WTC11 (cell line): ENCODE measurements around the gene ANKRD13A. TPM values are rescaled to one million over a fixed set of nuclear protein-coding genes. Genes with fewer than 3 reads are reported as not detected.

Experiments
- ATAC-seq: fragments of 200-7000 bp; cut with Tn5 transposase; 2 replicates; pipeline ENCODE4 v1.10.0; 2021; ENCODE audit warnings: mild to moderate bottlenecking, moderate library complexity
- CTCF ChIA-PET: fragments of 300-600 bp; sonication (Branson Sonifier 250); formaldehyde crosslinking; loops from one replicate; lab custom pipeline; 2021; ENCODE audit warnings: antibody characterized with exemption; lab: Charles Lee
- POLR2A ChIA-PET: fragments of 350-600 bp; sonication (Branson Sonifier 250); formaldehyde crosslinking; loops from one replicate; lab custom pipeline; 2021; ENCODE audit warnings: antibody characterized with exemption; lab: Charles Lee
- DNase-seq: peaks from one replicate; pipeline ENCODE4 v3.0.0; 2021; ENCODE audit warnings: low spot score
- H3K27ac Mint-ChIP-seq: 2 replicates; pipeline ENCODE4 v1.8.0; 2021; ENCODE audit warnings: mixed read lengths
- H3K27me3 Mint-ChIP-seq: 2 replicates; pipeline ENCODE4 v1.8.0; 2021; ENCODE audit warnings: low read depth, mild to moderate bottlenecking, moderate library complexity, mixed read lengths
- H3K36me3 Mint-ChIP-seq: 2 replicates; pipeline ENCODE4 v1.8.0; 2021; ENCODE audit warnings: mixed read lengths
- H3K4me1 Mint-ChIP-seq: 2 replicates; pipeline ENCODE4 v1.8.0; 2022; ENCODE audit warnings: mixed read lengths
- H3K4me3 Mint-ChIP-seq: 2 replicates; pipeline ENCODE4 v1.8.0; 2021; ENCODE audit warnings: mild to moderate bottlenecking, moderate library complexity, mixed read lengths
- H3K9me3 Mint-ChIP-seq: 2 replicates; pipeline ENCODE4 v1.8.0; 2021; ENCODE audit warnings: mixed read lengths
- ELF4 ChIP-seq: sonication (generic); formaldehyde crosslinking; IDR thresholded peaks from 2 replicates; pipeline ENCODE4 v1.8.1; 2022; ENCODE audit warnings: low read depth, mild to moderate bottlenecking, moderate library complexity, missing genetic modification reagents
- ESRRA ChIP-seq: sonication (generic); formaldehyde crosslinking; IDR thresholded peaks from 2 replicates; pipeline ENCODE4 v1.8.1; 2022; ENCODE audit warnings: mild to moderate bottlenecking, missing genetic modification reagents, borderline replicate concordance
- FOXJ3 ChIP-seq: sonication (generic); formaldehyde crosslinking; IDR thresholded peaks from 2 replicates; pipeline ENCODE4 v1.9.0; 2021; ENCODE audit warnings: missing genetic modification reagents, mild to moderate bottlenecking, borderline replicate concordance
- FOXP1 ChIP-seq: sonication (generic); formaldehyde crosslinking; IDR thresholded peaks from 2 replicates; pipeline ENCODE4 v1.8.0; 2022; ENCODE audit warnings: missing genetic modification reagents, mild to moderate bottlenecking, moderate library complexity, borderline replicate concordance
- HMGA2 ChIP-seq: fragments of 250-450 bp; sonication (Bioruptor Pico); IDR thresholded peaks from 2 replicates; pipeline ENCODE4 v1.4.0; 2021; ENCODE audit warnings: mild to moderate bottlenecking, moderate library complexity
- MXD4 ChIP-seq: fragments of 250-450 bp; sonication (Bioruptor Pico); IDR thresholded peaks from 2 replicates; pipeline ENCODE4 v1.8.0; 2021; ENCODE audit warnings: mild to moderate bottlenecking, moderate library complexity, borderline replicate concordance
- NR3C1 ChIP-seq: sonication (generic); formaldehyde crosslinking; conservative IDR thresholded peaks from 2 replicates; pipeline ENCODE4 v1.8.1; 2023; ENCODE audit warnings: low read depth, mild to moderate bottlenecking, missing genetic modification reagents
- SOX15 ChIP-seq: fragments of 250-450 bp; sonication (Bioruptor Pico); IDR thresholded peaks from 2 replicates; pipeline ENCODE4 v1.9.0; 2021; ENCODE audit warnings: mild to moderate bottlenecking
- STAT6 ChIP-seq: sonication (generic); formaldehyde crosslinking; conservative IDR thresholded peaks from 2 replicates; pipeline ENCODE4 v1.8.1; 2023; ENCODE audit warnings: mild to moderate bottlenecking, low read depth, missing genetic modification reagents, moderate library complexity
- ZBTB21 ChIP-seq: sonication (generic); formaldehyde crosslinking; IDR thresholded peaks from 2 replicates; pipeline ENCODE4 v1.8.1; 2023; ENCODE audit warnings: mild to moderate bottlenecking, missing genetic modification reagents, borderline replicate concordance
- ZMAT4 ChIP-seq: fragments of 250-450 bp; sonication (Bioruptor Pico); IDR thresholded peaks from 2 replicates; pipeline ENCODE4 v1.9.0; 2021; ENCODE audit warnings: mild to moderate bottlenecking
- ZNF416 ChIP-seq: fragments of 250-450 bp; sonication (Bioruptor Pico); IDR thresholded peaks from 2 replicates; pipeline ENCODE4 v1.9.0; 2021; ENCODE audit warnings: mild to moderate bottlenecking, inconsistent platforms
- ZNF532 ChIP-seq: fragments of 250-450 bp; sonication (Bioruptor Pico); IDR thresholded peaks from 2 replicates; pipeline ENCODE4 v1.9.0; 2021; ENCODE audit warnings: mild to moderate bottlenecking, borderline replicate concordance
- ZNF671 ChIP-seq: fragments of 250-450 bp; sonication (Bioruptor Pico); IDR thresholded peaks from 2 replicates; pipeline ENCODE4 v1.8.0; 2021; ENCODE audit warnings: mild to moderate bottlenecking
- ZSCAN18 ChIP-seq: fragments of 250-450 bp; sonication (Bioruptor Pico); IDR thresholded peaks from 2 replicates; pipeline ENCODE4 v2.1.2; 2022; ENCODE audit warnings: mild to moderate bottlenecking, moderate library complexity
- total RNA-seq: library from RNA; stranded (reverse); gene quantifications from 3 replicates; pipeline ENCODE4 v1.2.3, GENCODE V29; 2021

Gene ANKRD13A
- total RNA-seq, 1 experiment from 2014 or later, result 22.4 TPM

- no peak for TF ChIP-seq NR3C1 (CRISPR knock-in tag)
Observed at GRCh38 chr12:110002676-110003515, 3.7 kb downstream of the ANKRD13A start (continued).

GRCh38 chr12:110004598-110004997 lies 5.4 kb downstream of the ANKRD13A start:
- Mint-ChIP-seq H3K4me1 (peaks cover 7% of the 10 kb centered on the region), H3K4me3 (no peak overlapping the region), H3K27me3 (peaks cover 13% of the 10 kb centered on the region), H3K36me3 (no peaks in the 10 kb centered on the region), H3K27ac (no peak overlapping the region), H3K9me3 (no peaks in the 10 kb centered on the region)
- ChIA-PET CTCF (no interaction called here), POLR2A (no interaction called here)
- no peak for TF ChIP-seq SOX15
- no peak for TF ChIP-seq FOXJ3 (CRISPR knock-in tag)
- TF ChIP-seq ZNF671 (CRISPR knock-in tag), result no peak
- no peak for TF ChIP-seq ZNF416
- no peak for TF ChIP-seq MXD4 (CRISPR knock-in tag)
- no peak for TF ChIP-seq FOXP1
- no peak for TF ChIP-seq ZBTB21 (CRISPR knock-in tag)
- TF ChIP-seq STAT6 (CRISPR knock-in tag), result no peak
- TF ChIP-seq HMGA2 (CRISPR knock-in tag), result no peak
- TF ChIP-seq ZSCAN18, result no peak
- TF ChIP-seq ZMAT4 (CRISPR knock-in tag), result no peak
- TF ChIP-seq ZNF532, result no peak
- no peak for TF ChIP-seq ESRRA
- TF ChIP-seq ELF4, result no peak
- ATAC-seq (no peak), DNase-seq (no peak)
